Measurements from ENCODE around the gene DIPK1B.

DNA sequence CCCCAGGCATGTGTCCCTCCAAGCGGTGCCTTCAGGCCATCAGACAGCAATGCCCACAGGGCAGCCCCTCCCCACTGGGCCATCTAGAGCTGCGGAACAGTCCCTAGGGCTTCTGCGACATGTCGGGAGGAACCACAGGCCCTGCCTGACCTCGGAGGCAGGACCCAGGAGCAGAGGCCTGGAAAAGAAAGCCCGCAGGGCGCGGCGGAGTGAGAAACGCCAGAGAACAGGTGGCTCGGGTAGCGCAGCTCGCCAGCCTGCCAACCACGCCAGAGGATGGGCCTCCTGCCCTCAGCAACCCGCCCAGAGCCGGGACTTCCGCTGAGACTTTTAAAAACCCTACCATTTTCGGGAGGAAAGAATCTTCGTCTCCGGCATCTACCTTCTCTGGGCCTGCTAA is 45.0 kb downstream of the DIPK1B start:
- TF ChIP-seq RAD21 (IDR thresholded peaks at IDR 0.05; ENCODE audit: low read length): no peak
- TF ChIP-seq, protein P1, sequence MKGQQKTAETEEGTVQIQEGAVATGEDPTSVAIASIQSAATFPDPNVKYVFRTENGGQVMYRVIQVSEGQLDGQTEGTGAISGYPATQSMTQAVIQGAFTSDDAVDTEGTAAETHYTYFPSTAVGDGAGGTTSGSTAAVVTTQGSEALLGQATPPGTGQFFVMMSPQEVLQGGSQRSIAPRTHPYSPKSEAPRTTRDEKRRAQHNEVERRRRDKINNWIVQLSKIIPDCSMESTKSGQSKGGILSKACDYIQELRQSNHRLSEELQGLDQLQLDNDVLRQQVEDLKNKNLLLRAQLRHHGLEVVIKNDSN (IDR thresholded peaks at IDR 0.05; ENCODE audit: borderline replicate concordance, low read depth): no peak
- TF ChIP-seq, protein P2, sequence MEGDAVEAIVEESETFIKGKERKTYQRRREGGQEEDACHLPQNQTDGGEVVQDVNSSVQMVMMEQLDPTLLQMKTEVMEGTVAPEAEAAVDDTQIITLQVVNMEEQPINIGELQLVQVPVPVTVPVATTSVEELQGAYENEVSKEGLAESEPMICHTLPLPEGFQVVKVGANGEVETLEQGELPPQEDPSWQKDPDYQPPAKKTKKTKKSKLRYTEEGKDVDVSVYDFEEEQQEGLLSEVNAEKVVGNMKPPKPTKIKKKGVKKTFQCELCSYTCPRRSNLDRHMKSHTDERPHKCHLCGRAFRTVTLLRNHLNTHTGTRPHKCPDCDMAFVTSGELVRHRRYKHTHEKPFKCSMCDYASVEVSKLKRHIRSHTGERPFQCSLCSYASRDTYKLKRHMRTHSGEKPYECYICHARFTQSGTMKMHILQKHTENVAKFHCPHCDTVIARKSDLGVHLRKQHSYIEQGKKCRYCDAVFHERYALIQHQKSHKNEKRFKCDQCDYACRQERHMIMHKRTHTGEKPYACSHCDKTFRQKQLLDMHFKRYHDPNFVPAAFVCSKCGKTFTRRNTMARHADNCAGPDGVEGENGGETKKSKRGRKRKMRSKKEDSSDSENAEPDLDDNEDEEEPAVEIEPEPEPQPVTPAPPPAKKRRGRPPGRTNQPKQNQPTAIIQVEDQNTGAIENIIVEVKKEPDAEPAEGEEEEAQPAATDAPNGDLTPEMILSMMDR (IDR thresholded peaks at IDR 0.05): no peak
- TF ChIP-seq, protein P3, sequence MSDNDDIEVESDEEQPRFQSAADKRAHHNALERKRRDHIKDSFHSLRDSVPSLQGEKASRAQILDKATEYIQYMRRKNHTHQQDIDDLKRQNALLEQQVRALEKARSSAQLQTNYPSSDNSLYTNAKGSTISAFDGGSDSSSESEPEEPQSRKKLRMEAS (IDR thresholded peaks at IDR 0.05; ENCODE audit: low read depth): no peak
- TF ChIP-seq, protein P4, sequence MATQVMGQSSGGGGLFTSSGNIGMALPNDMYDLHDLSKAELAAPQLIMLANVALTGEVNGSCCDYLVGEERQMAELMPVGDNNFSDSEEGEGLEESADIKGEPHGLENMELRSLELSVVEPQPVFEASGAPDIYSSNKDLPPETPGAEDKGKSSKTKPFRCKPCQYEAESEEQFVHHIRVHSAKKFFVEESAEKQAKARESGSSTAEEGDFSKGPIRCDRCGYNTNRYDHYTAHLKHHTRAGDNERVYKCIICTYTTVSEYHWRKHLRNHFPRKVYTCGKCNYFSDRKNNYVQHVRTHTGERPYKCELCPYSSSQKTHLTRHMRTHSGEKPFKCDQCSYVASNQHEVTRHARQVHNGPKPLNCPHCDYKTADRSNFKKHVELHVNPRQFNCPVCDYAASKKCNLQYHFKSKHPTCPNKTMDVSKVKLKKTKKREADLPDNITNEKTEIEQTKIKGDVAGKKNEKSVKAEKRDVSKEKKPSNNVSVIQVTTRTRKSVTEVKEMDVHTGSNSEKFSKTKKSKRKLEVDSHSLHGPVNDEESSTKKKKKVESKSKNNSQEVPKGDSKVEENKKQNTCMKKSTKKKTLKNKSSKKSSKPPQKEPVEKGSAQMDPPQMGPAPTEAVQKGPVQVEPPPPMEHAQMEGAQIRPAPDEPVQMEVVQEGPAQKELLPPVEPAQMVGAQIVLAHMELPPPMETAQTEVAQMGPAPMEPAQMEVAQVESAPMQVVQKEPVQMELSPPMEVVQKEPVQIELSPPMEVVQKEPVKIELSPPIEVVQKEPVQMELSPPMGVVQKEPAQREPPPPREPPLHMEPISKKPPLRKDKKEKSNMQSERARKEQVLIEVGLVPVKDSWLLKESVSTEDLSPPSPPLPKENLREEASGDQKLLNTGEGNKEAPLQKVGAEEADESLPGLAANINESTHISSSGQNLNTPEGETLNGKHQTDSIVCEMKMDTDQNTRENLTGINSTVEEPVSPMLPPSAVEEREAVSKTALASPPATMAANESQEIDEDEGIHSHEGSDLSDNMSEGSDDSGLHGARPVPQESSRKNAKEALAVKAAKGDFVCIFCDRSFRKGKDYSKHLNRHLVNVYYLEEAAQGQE (IDR thresholded peaks at IDR 0.05; ENCODE audit: low read depth, low read length): no peak
- TF ChIP-seq MXI1 (IDR thresholded peaks at IDR 0.05; ENCODE audit: low read depth, low read length): no peak
- no peak for TF ChIP-seq RXRA (IDR thresholded peaks at IDR 0.05; ENCODE audit: borderline replicate concordance, low read depth)
- no peak for TF ChIP-seq EZH2phosphoT487 (IDR thresholded peaks at IDR 0.05; ENCODE audit: borderline replicate concordance, low read depth)
- no peak for TF ChIP-seq EP300 (IDR thresholded peaks at IDR 0.05; ENCODE audit: borderline replicate concordance in 1 of 2, low read depth in 1 of 2, low read length in 1 of 2)
- no peak for TF ChIP-seq TEAD4 (IDR thresholded peaks at IDR 0.05; ENCODE audit: borderline replicate concordance, insufficient read depth)
- no peak for TF ChIP-seq YY1 (IDR thresholded peaks at IDR 0.05; ENCODE audit: low read depth)
- TF ChIP-seq, protein P5, sequence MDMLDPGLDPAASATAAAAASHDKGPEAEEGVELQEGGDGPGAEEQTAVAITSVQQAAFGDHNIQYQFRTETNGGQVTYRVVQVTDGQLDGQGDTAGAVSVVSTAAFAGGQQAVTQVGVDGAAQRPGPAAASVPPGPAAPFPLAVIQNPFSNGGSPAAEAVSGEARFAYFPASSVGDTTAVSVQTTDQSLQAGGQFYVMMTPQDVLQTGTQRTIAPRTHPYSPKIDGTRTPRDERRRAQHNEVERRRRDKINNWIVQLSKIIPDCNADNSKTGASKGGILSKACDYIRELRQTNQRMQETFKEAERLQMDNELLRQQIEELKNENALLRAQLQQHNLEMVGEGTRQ (IDR thresholded peaks at IDR 0.05; ENCODE audit: borderline replicate concordance, low read depth, low read length): no peak
- TF ChIP-seq, protein P6, sequence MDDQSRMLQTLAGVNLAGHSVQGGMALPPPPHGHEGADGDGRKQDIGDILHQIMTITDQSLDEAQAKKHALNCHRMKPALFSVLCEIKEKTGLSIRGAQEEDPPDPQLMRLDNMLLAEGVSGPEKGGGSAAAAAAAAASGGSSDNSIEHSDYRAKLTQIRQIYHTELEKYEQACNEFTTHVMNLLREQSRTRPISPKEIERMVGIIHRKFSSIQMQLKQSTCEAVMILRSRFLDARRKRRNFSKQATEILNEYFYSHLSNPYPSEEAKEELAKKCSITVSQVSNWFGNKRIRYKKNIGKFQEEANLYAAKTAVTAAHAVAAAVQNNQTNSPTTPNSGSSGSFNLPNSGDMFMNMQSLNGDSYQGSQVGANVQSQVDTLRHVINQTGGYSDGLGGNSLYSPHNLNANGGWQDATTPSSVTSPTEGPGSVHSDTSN (IDR thresholded peaks at IDR 0.05): no peak

All from SK-N-SH (cell line).